HG02943 (cell line): ENCODE data around the gene CAMKV.
"Not testable (repeated sequence)": the region's sequence is repeated elsewhere in the genome, so short reads cannot be mapped to it uniquely, and the experiment has no call there.

ENCODE experiments used
- ATAC-seq: cut with Tn5 transposase; IDR thresholded peaks from one replicate; pipeline ENCODE4 v1.9.1; 2021; ENCODE audit warnings: mild to moderate bottlenecking, low read depth, moderate library complexity; ENCODE audit not compliant: unreplicated experiment

Gene CAMKV

GRCh38 chr3:49869525-49870126 lies at the start of gene CAMKV:
Gene CAMKV (minus strand): TSS chr3:49869906. CDS start chr3:49862388, 7,518 bp downstream.
- no peak for ATAC-seq

- not testable (repeated sequence) for ATAC-seq
Observed at GRCh38 chr3:49917806-49918590, 48.3 kb upstream of the CAMKV start.

GRCh38 chr3:49916686-49917085 lies 47.0 kb upstream of the CAMKV start:
- no peak for ATAC-seq

GRCh38 chr3:49914906-49915305 lies 45.2 kb upstream of the CAMKV start:
- no peak for ATAC-seq

GRCh38 chr3:49912881-49913281 lies 43.2 kb upstream of the CAMKV start:
- ATAC-seq: no peak

- ATAC-seq: no peak
Observed at GRCh38 chr3:49911611-49912010, 41.9 kb upstream of the CAMKV start.

- no peak for ATAC-seq
Observed at GRCh38 chr3:49911124-49911420, 41.4 kb upstream of the CAMKV start.

GRCh38 chr3:49910409-49911123 lies 40.9 kb upstream of the CAMKV start:
- ATAC-seq: no peak

GRCh38 chr3:49908373-49909199 lies 38.9 kb upstream of the CAMKV start:
- no peak for ATAC-seq

- no peak for ATAC-seq
Observed at GRCh38 chr3:49906073-49906743, 36.5 kb upstream of the CAMKV start.

- not testable (repeated sequence) for ATAC-seq
Observed at GRCh38 chr3:49904448-49904847, 34.7 kb upstream of the CAMKV start.

- peak; percentile 57 for ATAC-seq
Observed at GRCh38 chr3:49903451-49904424, 34.0 kb upstream of the CAMKV start, which contains the start of gene MST1R. Gene MST1R (minus strand): TSS chr3:49903873. CDS start chr3:49903609, 264 bp downstream.

GRCh38 chr3:49902511-49903345 lies 33.0 kb upstream of the CAMKV start:
- ATAC-seq: no peak

GRCh38 chr3:49901366-49902339 lies 31.9 kb upstream of the CAMKV start:
- ATAC-seq: no peak

- no peak for ATAC-seq
Observed at GRCh38 chr3:49900491-49901153, 30.9 kb upstream of the CAMKV start.

GRCh38 chr3:49899815-49900214 lies 30.1 kb upstream of the CAMKV start:
- no peak for ATAC-seq
